ENCODE results near the gene FILIP1.

DNA sequence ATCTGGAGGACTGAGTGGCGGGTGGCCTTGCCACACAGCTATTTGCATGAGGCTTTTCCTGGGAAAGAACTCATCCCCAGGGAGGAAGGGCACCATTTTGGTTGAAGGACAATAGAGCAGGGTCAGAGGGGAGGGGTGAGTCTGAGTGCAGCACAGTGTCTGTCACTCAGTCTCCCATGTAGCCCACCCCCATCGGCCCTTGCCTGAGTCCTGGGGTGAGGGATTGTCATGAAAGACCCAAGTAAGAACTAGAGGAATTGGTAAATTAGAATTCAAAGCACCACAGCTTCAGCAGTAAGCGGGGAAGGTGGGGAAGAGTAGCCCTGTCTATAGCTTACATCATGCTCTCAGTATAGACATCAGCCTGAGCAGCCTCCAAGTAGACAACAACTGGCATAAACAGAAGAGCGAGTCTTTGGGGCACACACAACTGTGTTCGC, 118.6 kb downstream of the FILIP1 start:
- TF ChIP-seq, protein P1, sequence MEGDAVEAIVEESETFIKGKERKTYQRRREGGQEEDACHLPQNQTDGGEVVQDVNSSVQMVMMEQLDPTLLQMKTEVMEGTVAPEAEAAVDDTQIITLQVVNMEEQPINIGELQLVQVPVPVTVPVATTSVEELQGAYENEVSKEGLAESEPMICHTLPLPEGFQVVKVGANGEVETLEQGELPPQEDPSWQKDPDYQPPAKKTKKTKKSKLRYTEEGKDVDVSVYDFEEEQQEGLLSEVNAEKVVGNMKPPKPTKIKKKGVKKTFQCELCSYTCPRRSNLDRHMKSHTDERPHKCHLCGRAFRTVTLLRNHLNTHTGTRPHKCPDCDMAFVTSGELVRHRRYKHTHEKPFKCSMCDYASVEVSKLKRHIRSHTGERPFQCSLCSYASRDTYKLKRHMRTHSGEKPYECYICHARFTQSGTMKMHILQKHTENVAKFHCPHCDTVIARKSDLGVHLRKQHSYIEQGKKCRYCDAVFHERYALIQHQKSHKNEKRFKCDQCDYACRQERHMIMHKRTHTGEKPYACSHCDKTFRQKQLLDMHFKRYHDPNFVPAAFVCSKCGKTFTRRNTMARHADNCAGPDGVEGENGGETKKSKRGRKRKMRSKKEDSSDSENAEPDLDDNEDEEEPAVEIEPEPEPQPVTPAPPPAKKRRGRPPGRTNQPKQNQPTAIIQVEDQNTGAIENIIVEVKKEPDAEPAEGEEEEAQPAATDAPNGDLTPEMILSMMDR (IDR thresholded peaks at IDR 0.05; ENCODE audit: low read depth, low read length): no peak
- TF ChIP-seq POLR2A (IDR thresholded peaks at IDR 0.05; ENCODE audit: extremely low read depth, insufficient read length) (no peak), MYC (IDR thresholded peaks at IDR 0.05; ENCODE audit: low read depth, low read length) (no peak)
- TF ChIP-seq, protein P2, sequence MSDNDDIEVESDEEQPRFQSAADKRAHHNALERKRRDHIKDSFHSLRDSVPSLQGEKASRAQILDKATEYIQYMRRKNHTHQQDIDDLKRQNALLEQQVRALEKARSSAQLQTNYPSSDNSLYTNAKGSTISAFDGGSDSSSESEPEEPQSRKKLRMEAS (IDR thresholded peaks at IDR 0.05; ENCODE audit: low read depth, low read length): no peak
